GM10266 (cell line): ENCODE data around the gene GDPD3.

Source experiments
- DNase-seq: peaks from one replicate; pipeline ENCODE4 v3.0.0; 2012; ENCODE audit errors: extremely low spot score
- TF ChIP-seq, protein P1 (sequence below): IDR thresholded peaks from 2 replicates; pipeline ENCODE4 v1.5.1; 2012; ENCODE audit warnings: mild to moderate bottlenecking, low read depth; ENCODE audit not compliant: control insufficient read depth, insufficient read depth; ENCODE audit errors: missing control alignments

The GDPD3 gene

DNA sequence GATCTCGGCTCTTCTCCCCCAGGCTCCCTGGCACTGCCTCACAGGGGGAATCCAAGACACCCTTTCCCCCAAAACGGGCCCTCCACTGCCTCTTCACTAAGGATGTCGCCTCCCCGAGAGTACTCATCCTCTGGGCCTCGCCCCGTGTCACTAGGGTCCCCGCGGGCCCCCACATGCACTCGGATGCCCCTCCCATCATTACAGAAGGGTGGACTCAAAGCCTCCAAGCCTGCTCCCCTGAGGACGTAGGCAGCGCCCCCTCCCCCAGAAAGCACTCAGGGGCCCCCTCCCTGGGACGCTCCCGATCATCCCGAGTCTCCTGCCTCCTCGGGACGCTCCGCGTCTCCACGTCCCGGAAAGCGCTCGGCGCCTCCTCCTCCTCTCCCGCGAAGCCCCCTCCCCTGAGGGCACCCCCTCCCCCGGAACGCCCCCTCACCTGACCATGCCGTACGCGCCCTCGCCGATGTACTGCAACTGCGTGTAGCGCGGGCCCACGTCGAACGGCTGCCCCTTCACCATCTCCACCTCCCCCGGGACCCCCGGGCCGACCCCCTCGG lies 9.3 kb upstream of the GDPD3 start:
- DNase-seq = peak; percentile 43
- TF ChIP-seq, protein P1, sequence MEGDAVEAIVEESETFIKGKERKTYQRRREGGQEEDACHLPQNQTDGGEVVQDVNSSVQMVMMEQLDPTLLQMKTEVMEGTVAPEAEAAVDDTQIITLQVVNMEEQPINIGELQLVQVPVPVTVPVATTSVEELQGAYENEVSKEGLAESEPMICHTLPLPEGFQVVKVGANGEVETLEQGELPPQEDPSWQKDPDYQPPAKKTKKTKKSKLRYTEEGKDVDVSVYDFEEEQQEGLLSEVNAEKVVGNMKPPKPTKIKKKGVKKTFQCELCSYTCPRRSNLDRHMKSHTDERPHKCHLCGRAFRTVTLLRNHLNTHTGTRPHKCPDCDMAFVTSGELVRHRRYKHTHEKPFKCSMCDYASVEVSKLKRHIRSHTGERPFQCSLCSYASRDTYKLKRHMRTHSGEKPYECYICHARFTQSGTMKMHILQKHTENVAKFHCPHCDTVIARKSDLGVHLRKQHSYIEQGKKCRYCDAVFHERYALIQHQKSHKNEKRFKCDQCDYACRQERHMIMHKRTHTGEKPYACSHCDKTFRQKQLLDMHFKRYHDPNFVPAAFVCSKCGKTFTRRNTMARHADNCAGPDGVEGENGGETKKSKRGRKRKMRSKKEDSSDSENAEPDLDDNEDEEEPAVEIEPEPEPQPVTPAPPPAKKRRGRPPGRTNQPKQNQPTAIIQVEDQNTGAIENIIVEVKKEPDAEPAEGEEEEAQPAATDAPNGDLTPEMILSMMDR = no peak

DNA sequence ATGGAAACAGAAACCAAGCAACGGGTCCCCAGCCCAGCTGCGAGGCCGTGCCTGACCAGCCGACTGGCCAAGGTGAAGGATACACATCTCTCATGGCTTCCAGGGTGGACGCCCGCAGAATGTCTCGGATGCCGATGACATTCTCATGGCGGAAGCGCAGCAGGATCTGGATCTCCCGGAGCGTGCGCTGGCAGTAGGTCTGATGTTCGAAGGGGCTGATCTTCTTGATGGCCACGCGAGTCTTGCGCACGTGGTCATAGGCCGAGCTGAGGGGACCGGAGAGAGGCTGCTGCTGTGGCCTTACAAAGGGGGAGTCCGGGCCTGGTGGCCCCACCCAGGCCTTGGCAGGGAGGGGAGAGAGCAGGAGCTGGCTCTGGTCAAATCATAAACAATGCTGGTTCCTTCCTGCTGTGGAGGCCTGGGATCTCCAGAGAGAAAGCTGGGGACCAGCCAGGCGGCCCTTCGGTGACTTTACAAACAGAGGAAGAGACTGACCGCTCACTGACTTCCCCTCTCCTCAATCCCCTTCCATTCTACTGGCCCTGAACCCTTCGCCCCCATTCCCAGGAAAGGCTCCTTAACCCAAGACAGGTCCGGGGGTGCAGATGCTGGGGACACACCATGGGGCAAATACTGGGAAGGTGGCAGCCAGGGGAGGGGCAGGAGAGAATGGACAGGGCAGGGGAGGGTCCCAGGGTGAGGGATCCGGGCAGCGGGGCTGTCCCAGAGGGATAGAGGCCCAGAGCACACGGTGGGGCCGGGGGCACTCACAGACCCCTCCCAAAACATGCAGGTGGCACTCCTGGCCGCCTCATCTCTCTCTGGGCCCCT lies 8.6 kb upstream of the GDPD3 start:
- DNase-seq = no peak
- TF ChIP-seq, protein P1 = no peak

DNA sequence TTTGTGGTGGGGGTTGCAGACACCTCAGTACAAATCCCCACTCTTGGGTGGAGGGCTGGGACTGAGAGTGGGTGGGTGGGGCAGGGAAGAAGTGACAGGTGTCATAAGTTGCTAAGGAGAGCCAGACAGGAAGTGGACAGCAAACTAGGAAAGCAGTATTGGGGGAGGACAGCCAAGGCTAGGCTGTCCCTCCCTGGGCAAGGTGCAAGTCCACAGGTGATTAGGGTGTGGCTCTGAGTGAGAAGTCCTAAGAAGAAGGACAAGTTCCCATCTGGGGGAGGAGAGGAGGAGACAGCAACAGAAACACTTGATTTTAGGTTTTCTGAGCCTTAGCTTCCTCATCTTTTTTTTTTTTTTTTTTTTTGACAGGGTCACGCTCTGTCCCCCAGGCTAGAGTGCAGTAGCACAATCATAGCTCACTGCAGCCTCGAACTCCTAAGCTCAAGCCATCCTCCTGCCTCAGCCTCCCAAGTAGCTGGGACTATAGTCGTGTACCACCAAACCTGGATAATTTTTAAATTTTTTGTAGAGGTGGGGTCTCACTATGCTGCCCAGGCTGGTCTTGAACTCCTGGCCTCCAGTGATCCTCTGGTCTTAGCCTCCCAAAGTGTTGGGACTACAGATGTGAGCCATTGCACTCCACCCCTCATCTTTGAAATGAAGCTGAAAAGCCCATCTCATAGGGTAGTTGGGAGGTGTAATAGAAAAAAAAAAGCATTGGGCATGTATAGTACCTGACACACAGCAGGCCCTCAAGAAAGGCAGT lies 7.2 kb upstream of the GDPD3 start:
- TF ChIP-seq, protein P1 = no peak

DNA sequence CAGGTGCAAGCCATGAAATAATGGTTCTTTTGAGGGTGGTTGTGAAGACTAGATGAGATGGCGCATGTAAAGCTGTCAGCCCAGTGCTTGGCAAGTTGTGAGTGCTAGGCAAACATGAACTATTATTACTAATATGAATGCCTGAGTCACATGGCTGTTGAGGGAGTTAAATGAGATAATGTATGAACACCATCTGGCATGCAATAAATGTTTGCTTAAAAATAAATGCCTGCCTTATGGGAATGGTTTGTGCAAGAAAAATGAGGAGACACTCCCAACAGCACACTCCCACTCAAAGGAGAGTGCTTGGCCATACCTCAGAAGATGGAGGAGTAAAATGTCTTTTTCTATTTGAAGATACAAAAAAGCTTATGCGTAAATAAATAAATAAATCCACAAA lies 6.1 kb upstream of the GDPD3 start:
- no peak for DNase-seq
- TF ChIP-seq, protein P1 = no peak

More for the DNA sequence above, 7.2 kb upstream of the GDPD3 start:
- DNase-seq = no peak

DNA sequence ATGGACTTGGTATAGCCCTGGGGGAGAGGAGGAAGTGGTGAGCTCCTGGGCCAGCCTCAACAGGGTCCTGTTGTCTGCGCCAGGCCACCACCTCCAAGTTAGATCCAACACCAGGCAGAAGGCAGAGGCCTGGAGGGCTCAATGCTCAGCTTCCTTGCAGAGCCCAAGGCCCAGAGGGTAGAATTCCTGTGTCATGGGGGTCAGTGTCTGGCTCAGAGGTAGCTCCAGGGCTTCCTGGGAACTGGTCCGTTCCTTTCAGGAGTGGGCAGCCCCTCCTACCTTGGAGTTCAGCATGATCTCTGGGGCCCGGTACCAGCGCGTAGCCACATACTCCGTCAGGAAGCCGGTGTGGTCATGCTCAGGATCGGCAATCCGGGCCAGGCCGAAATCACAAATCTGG lies 4.4 kb upstream of the GDPD3 start:
- DNase-seq = no peak

DNA sequence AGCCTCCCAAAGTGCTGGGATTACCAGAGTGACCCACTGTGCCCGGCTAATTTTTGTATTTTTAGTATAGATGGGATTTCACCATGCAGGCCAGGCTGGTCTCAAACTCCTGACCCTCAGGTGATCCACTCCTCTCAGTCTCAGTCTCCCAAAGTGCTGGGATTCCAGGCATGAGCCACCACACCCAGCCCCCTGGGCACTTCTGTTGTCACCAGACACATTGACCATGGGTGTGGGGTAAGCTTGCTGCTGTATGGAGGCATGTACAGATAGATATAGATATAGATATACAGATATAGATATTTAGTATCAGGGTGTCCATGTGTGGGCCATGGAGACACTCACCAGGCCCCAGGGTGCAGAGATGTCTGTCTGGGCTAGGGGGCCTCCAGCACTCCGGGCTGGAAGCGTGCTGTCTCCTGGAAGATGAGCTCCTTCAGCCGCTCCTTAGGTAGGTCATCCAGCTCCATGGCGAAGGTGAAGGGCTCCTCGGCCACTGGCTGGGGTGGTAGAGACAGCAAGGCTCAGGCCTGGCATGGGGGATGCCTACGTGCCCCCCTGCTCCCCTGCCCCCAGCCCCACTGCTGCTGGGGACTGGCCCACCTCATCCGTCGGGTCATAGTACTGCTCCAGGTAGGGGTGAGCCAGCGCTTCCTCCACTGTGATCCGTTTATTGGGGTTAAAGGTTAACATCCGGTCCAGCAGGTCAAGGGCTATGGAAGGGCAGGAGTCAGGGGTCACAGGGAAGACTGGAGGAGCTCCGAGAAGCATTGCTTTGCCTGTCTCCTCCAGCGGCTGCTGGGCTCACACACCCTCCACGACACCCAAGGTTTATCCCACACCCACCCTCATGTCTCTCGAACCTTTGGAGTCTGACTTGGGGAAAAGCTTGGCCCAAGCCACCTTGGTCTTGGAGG lies 3.2 kb upstream of the GDPD3 start:
- TF ChIP-seq, protein P1 = no peak
- DNase-seq = no peak

More for the DNA sequence above, 4.4 kb upstream of the GDPD3 start:
- TF ChIP-seq, protein P1 = no peak
